K562 (cell line): Measurements from ENCODE around the gene ERP44. TPM values are rescaled to one million over a fixed set of nuclear protein-coding genes. Genes with fewer than 3 reads are reported as not detected.

Experiments
- ATAC-seq: fragments of 200-7000 bp; cut with Tn5 transposase; 3 replicates; pipeline ENCODE4 v1.9.1; 2020; ENCODE audit warnings: moderate library complexity
- BruUV-seq: library from RNA; stranded (reverse); fragments of 400-500 nt; replicated peaks from 2 replicates; lab custom pipeline; 2021; lab: Mats Ljungman, UMichigan
- CTCF ChIA-PET: fragments of 300-600 bp; formaldehyde crosslinking; extraction: SDS; loops from one replicate; lab custom pipeline; 2021; ENCODE audit warnings: low intra/inter-chr PET ratio; lab: Yijun Ruan, JAX
- POLR2A ChIA-PET: fragments of 300-600, 350-650 bp; sonication (Branson Sonifier 250); formaldehyde crosslinking; extraction: SDS; loops from one replicate; lab custom pipeline; 2021; ENCODE audit warnings: antibody characterized with exemption, inconsistent platforms; lab: Yijun Ruan, JAX
- DNase-seq, 4 experiments: peaks; one replicate each; pipeline versions ENCODE4 v3.0.0 to v3.0.0-alpha.2; 2011 to 2018; ENCODE audit warnings: low spot score in 3 of 4, mixed read lengths in 3 of 4; ENCODE audit errors: extremely low read depth in 1 of 4
- FAIRE-seq: peaks from 2 replicates; lab custom pipeline; 2011; peaks lifted over from hg19 to GRCh38; lab: Jason Lieb, UNC
- H2AFZ ChIP-seq: 2 replicates; pipeline ENCODE4 v1.6.0; 2011; ENCODE audit warnings: low read depth, low read length, control low read depth, inconsistent platforms
- H3K27ac ChIP-seq: fragments of 200-600 bp; 3 replicates; pipeline ENCODE4 v1.8.0; 2011; ENCODE audit warnings: low read depth, mild to moderate bottlenecking, control low read depth, inconsistent platforms, low read length, moderate library complexity, mixed read lengths; ENCODE audit errors: extremely low read depth
- H3K27me3 ChIP-seq, 2 experiments: fragments of 300-600 bp in 1 of 2; 2 replicates in 1 of 2; 3 replicates in 1 of 2; pipeline versions ENCODE4 v1.6.0 to v1.8.0; 2011; ENCODE audit warnings: inconsistent platforms in 2 of 2, low read length in 2 of 2, mild to moderate bottlenecking in 1 of 2, mixed read lengths in 1 of 2, moderate library complexity in 1 of 2; ENCODE audit not compliant: control insufficient read depth in 2 of 2, insufficient read depth in 2 of 2
- H3K36me3 ChIP-seq: fragments of 300-600 bp; 3 replicates; pipeline ENCODE4 v1.8.0; 2011; ENCODE audit warnings: mild to moderate bottlenecking, low read length, inconsistent platforms; ENCODE audit not compliant: control insufficient read depth, insufficient read depth
- H3K4me1 ChIP-seq, 2 experiments: fragments of 200-600 bp in 1 of 2; replicated peaks in 1 of 2; 2 replicates in 1 of 2; 3 replicates in 1 of 2; pipeline versions ENCODE4 v1.5.1 to v1.8.0; 2011; ENCODE audit warnings: inconsistent platforms in 2 of 2, low read length in 2 of 2, mild to moderate bottlenecking in 1 of 2, mixed read lengths in 1 of 2, moderate library complexity in 1 of 2; ENCODE audit not compliant: control insufficient read depth in 2 of 2, insufficient read depth in 2 of 2
- H3K4me2 ChIP-seq: 2 replicates; pipeline ENCODE4 v1.6.1; 2011; ENCODE audit warnings: low read length, control low read depth, inconsistent platforms, mixed read lengths; ENCODE audit not compliant: insufficient read depth
- H3K4me3 ChIP-seq: fragments of 200-600 bp; sonication (generic), shearing (Covaris generic); 2 replicates; pipeline ENCODE4 v1.5.1; 2016; ENCODE audit warnings: control low read depth, inconsistent platforms
- H3K79me2 ChIP-seq: fragments of 200-600 bp; 3 replicates; pipeline ENCODE4 v1.8.0; 2011; ENCODE audit warnings: low read length, inconsistent platforms; ENCODE audit not compliant: control insufficient read depth, insufficient read depth
- H3K9ac ChIP-seq, 2 experiments: 2 replicates each; pipeline versions ENCODE4 v1.6.0 to v1.6.1; 2011; ENCODE audit warnings: low read depth in 2 of 2, low read length in 2 of 2, control low read depth in 1 of 2, inconsistent platforms in 1 of 2, mild to moderate bottlenecking in 1 of 2, mixed read lengths in 1 of 2; ENCODE audit not compliant: insufficient read depth in 1 of 2
- H3K9me1 ChIP-seq: one replicate; pipeline ENCODE4 v1.6.0; 2011; ENCODE audit warnings: inconsistent platforms, mild to moderate bottlenecking, low read length, moderate library complexity; ENCODE audit not compliant: control insufficient read depth, insufficient read depth
- H3K9me3 ChIP-seq: replicated peaks from 2 replicates; pipeline ENCODE4 v1.5.1; 2011; ENCODE audit warnings: low read depth, low read length, inconsistent platforms; ENCODE audit not compliant: control insufficient read depth, insufficient read depth
- H4K20me1 ChIP-seq: replicated peaks from 2 replicates; pipeline ENCODE4 v1.6.1; 2011; ENCODE audit warnings: low read length, inconsistent platforms, mixed read lengths; ENCODE audit not compliant: control insufficient read depth, insufficient read depth
- ADNP ChIP-seq: fragments of 200-800 bp; sonication (Bioruptor generic); IDR thresholded peaks from 2 replicates; pipeline ENCODE4 v1.6.1; 2016; ENCODE audit warnings: missing genetic modification characterization, missing compliant biosample characterization
- HDGF ChIP-seq: fragments of 450-650 bp; IDR thresholded peaks from 2 replicates; pipeline ENCODE4 v1.6.1; 2016
- NFATC3 ChIP-seq: fragments of 450-650 bp; IDR thresholded peaks from 2 replicates; pipeline ENCODE4 v1.6.1; 2017; ENCODE audit warnings: mild to moderate bottlenecking
- NRF1 ChIP-seq, 2 experiments: fragments of 450-650 bp; IDR thresholded peaks in 1 of 2; conservative IDR thresholded peaks in 1 of 2; 2 replicates each; pipeline ENCODE4 v1.6.1; 2014; ENCODE audit warnings: mild to moderate bottlenecking in 2 of 2
- TAF15 ChIP-seq: fragments of 200-400 bp; formaldehyde crosslinking; IDR thresholded peaks from 2 replicates; pipeline ENCODE4 v1.6.1; 2017; ENCODE audit warnings: mild to moderate bottlenecking, low read depth, low read length, moderate library complexity
- U2AF1 ChIP-seq: fragments of 200-400 bp; formaldehyde crosslinking; optimal IDR thresholded peaks from 2 replicates; pipeline ENCODE3; 2017; ENCODE audit warnings: mild to moderate bottlenecking, low read depth, low read length, moderate library complexity
- WGBS: fragments of 100-300 bp; shearing (Covaris generic); methylation state at CpG from one replicate; pipeline ENCODE4 v1.1.6; 2016; ENCODE audit warnings: low coverage, mixed read lengths; ENCODE audit not compliant: insufficient coverage; ENCODE audit errors: missing lambda C conversion rate; 5-methylcytosine and 5-hydroxymethylcytosine counted together
- in situ Hi-C: fragments of 300-500 bp; cut with MboI; formaldehyde crosslinking; loops from 4 replicates; pipeline ENCODE4 v1.15.0; 2018; ENCODE audit warnings: inconsistent platforms, mixed read lengths
- intact Hi-C: fragments of 100-400 bp; cut with micrococcal nuclease; formaldehyde crosslinking; loops from 2 replicates; pipeline ENCODE4 v1.14.2; 2022
- polyA plus RNA-seq, 8 experiments: library from polyadenylated mRNA; depleted of rRNA in 4 of 8; stranded (reverse) in 5 of 8; unstranded in 3 of 8; fragments of >200 nt; fragmentation: Nextera tagmentation in 2 of 8; fragmentation: Illumina TruSeq in 1 of 8; extraction: Ambion mirVana in 2 of 8; extraction: Trizol in 1 of 8; gene quantifications; 2 replicates each; pipeline versions ENCODE4 v1.2.1 to v1.2.3, GENCODE V29; 2011 to 2014; ENCODE audit warnings: inconsistent platforms in 1 of 8, missing spikeins in 1 of 8
- total RNA-seq, 7 experiments: library from RNA; depleted of rRNA in 6 of 7; stranded (reverse); fragments of >200 nt in 6 of 7; fragmentation: Illumina TruSeq in 2 of 7; extraction: Trizol in 2 of 7; gene quantifications; 2 replicates each; pipeline versions ENCODE4 v1.2.1 to v1.2.3, GENCODE V29; 2011 to 2021; ENCODE audit warnings: low replicate concordance in 1 of 7
- TF ChIP-seq, protein P1 (sequence below): IDR thresholded peaks from 2 replicates; pipeline ENCODE4 v1.6.1; 2012; ENCODE audit warnings: low read depth, low read length, improper control_type of control experiment, borderline replicate concordance
- TF ChIP-seq, protein P2 (sequence below): IDR thresholded peaks from 3 replicates; pipeline ENCODE4 v1.6.1; 2011; ENCODE audit warnings: borderline replicate concordance, mild to moderate bottlenecking, moderate library complexity; ENCODE audit not compliant: insufficient read length; ENCODE audit errors: extremely low read depth
- TF ChIP-seq, protein P3 (sequence below): fragments of 250-450 bp; sonication (Bioruptor Pico); IDR thresholded peaks from 2 replicates; pipeline ENCODE4 v1.5.0; 2021
- TF ChIP-seq, protein P4 (sequence below): fragments of 450-650 bp; formaldehyde crosslinking; IDR thresholded peaks from 2 replicates; pipeline ENCODE4 v1.4.0; 2020; ENCODE audit warnings: mild to moderate bottlenecking, moderate library complexity

The ERP44 gene
- total and polyA plus RNA-seq, 9 of the 15 experiments (the other 6 are each of a cell fraction or from before 2014, with no cell fraction given): 9.2 to 23.4 (median 13.6) TPM

DNA sequence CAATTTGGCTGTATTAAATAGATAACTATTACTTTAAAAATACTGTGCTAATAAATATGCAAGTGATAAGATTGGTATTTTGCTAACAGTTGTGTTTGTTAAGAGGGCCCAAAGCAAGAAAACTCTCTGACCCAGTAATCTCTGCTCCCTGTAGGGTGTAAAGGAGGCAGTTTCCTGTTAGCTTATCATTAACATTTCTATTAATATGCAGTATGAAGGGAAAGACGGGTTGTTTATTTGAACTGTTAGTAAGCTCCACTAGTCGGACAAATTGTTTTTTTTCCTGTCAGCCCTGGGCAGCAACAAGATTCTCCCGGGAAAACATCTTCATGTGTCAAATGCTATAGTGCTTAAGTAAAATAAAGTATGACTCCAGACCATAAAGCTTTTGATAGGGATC, 35.6 kb downstream of the ERP44 start:
- ChIA-PET CTCF (no interaction called here), POLR2A (interaction anchor here (0.7 to 1.2 kb wide), 2 partner anchors 8 to 239 kb away, joined by 3 to 4 read pairs; no protein-coding TSS in a partner anchor)
- 69% methylated on average over 3 of the region's 3 CpGs for WGBS
- Histone ChIP-seq H3K27ac (no peak overlapping the region), H3K27me3 (no peaks in the 10 kb centered on the region), H3K9ac (no peak overlapping the region), H3K4me1 (peaks cover 2 to 8% of the 10 kb centered on the region in 2 experiments; a peak in 3 of 5 replicates), H3K9me3 (no peaks in the 10 kb centered on the region), H4K20me1 (no peaks in the 10 kb centered on the region), H3K36me3 (peaks cover 14% of the 10 kb centered on the region; the same call in 1 of the 3 replicates), H3K9me1 (no peaks in the 10 kb centered on the region), H3K4me3 (no peak overlapping the region), H2AFZ (no peak overlapping the region), H3K79me2 (peaks cover 53% of the 10 kb centered on the region), H3K4me2 (no peak overlapping the region)
- TF ChIP-seq TAF15 (no peak), NRF1 (conservative IDR thresholded peaks at IDR 0.05 in 1 of 2, IDR thresholded peaks at IDR 0.05 in 1 of 2) (no peak), ADNP (tag) (no peak), NFATC3 (no peak), U2AF1 (no peak), HDGF (no peak)
- TF ChIP-seq, protein P1, sequence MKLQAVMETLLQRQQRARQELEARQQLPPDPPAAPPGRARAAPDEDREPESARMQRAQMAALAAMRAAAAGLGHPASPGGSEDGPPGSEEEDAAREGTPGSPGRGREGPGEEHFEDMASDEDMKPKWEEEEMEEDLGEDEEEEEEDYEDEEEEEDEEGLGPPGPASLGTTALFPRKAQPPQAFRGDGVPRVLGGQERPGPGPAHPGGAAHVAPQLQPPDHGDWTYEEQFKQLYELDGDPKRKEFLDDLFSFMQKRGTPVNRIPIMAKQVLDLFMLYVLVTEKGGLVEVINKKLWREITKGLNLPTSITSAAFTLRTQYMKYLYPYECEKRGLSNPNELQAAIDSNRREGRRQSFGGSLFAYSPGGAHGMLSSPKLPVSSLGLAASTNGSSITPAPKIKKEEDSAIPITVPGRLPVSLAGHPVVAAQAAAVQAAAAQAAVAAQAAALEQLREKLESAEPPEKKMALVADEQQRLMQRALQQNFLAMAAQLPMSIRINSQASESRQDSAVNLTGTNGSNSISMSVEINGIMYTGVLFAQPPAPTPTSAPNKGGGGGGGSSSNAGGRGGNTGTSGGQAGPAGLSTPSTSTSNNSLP: no peak
- TF ChIP-seq, protein P2, sequence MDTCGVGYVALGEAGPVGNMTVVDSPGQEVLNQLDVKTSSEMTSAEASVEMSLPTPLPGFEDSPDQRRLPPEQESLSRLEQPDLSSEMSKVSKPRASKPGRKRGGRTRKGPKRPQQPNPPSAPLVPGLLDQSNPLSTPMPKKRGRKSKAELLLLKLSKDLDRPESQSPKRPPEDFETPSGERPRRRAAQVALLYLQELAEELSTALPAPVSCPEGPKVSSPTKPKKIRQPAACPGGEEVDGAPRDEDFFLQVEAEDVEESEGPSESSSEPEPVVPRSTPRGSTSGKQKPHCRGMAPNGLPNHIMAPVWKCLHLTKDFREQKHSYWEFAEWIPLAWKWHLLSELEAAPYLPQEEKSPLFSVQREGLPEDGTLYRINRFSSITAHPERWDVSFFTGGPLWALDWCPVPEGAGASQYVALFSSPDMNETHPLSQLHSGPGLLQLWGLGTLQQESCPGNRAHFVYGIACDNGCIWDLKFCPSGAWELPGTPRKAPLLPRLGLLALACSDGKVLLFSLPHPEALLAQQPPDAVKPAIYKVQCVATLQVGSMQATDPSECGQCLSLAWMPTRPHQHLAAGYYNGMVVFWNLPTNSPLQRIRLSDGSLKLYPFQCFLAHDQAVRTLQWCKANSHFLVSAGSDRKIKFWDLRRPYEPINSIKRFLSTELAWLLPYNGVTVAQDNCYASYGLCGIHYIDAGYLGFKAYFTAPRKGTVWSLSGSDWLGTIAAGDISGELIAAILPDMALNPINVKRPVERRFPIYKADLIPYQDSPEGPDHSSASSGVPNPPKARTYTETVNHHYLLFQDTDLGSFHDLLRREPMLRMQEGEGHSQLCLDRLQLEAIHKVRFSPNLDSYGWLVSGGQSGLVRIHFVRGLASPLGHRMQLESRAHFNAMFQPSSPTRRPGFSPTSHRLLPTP: no peak
- TF ChIP-seq, protein P3, sequence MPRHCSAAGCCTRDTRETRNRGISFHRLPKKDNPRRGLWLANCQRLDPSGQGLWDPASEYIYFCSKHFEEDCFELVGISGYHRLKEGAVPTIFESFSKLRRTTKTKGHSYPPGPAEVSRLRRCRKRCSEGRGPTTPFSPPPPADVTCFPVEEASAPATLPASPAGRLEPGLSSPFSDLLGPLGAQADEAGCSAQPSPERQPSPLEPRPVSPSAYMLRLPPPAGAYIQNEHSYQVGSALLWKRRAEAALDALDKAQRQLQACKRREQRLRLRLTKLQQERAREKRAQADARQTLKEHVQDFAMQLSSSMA (CRISPR knock-in tag): no peak
- TF ChIP-seq, protein P4, sequence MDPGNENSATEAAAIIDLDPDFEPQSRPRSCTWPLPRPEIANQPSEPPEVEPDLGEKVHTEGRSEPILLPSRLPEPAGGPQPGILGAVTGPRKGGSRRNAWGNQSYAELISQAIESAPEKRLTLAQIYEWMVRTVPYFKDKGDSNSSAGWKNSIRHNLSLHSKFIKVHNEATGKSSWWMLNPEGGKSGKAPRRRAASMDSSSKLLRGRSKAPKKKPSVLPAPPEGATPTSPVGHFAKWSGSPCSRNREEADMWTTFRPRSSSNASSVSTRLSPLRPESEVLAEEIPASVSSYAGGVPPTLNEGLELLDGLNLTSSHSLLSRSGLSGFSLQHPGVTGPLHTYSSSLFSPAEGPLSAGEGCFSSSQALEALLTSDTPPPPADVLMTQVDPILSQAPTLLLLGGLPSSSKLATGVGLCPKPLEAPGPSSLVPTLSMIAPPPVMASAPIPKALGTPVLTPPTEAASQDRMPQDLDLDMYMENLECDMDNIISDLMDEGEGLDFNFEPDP: no peak
- ATAC-seq (no peak), DNase-seq (no peak), FAIRE-seq (no peak)
- no TSS peak for BruUV-seq
- intact Hi-C loops: no loop called here
- in situ Hi-C loops: no loop called here
